Measurements from ENCODE around the gene SIGLEC15.

GRCh38 chr18:45877403-45877802, 51.9 kb downstream of the SIGLEC15 start:
- no peak for TF ChIP-seq CTCF (IDR thresholded peaks at IDR 0.05)
- no peak for TF ChIP-seq EP300 (IDR thresholded peaks at IDR 0.05)
- no peak for TF ChIP-seq POLR2AphosphoS5 (IDR thresholded peaks at IDR 0.05)

Measured in stomach (tissue), 4 donors.